HUDEP-2 (cell line): ENCODE results near the gene IKZF5.

ENCODE experiments used
- DNase-seq, 76 experiments: peaks; one replicate each; lab custom pipeline; 2025; ENCODE audit not compliant: unreplicated experiment in 76 of 76; lab: John Stamatoyannopoulos, UW

Gene IKZF5, protein sequence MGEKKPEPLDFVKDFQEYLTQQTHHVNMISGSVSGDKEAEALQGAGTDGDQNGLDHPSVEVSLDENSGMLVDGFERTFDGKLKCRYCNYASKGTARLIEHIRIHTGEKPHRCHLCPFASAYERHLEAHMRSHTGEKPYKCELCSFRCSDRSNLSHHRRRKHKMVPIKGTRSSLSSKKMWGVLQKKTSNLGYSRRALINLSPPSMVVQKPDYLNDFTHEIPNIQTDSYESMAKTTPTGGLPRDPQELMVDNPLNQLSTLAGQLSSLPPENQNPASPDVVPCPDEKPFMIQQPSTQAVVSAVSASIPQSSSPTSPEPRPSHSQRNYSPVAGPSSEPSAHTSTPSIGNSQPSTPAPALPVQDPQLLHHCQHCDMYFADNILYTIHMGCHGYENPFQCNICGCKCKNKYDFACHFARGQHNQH

DNA sequence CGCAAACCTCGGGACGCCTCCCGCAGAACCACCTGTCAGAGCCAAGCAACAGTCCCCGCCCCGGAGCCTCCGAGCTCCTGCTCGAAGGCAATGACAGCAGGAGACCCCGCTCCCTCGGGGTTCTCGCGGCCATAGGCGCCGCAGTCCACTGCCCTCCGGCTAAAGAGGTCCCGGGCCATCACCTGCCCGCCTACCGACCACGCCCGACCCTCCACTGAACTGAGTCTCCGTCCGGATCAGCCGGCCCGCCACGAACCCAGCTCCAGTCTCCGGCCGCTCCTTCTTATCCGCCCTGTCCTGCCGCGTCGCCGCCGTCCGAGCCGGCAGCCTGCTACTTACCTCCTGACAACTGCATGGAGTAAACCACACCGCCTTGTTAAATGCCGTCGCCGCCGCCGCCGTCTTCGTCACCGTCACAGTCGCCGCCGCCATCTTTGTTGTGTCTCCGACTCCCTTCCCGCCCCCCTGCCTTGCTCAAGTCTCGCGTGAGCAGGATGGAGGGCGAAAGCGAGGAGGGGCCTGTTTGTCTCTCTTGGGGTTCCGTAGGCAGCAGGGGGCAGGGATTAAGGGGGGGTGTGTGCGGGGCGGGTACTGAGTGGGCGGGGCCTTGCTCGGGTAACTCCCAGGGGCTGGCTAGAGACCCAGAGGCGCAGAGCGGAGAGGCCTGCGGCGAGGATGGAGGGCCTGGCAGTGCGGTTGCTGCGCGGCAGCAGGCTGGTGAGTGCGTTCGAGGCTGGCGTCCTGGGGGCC lies at the start of gene IKZF5, which contains the start of gene ACADSB:
IKZF5 (minus strand) TSS at position 441 of the 750 bp plus-strand sequence. CDS start 10,170 bp downstream, outside the sequence.
ACADSB (plus strand) TSS at position 652 of the 750 bp plus-strand sequence; CDS start at position 676, 24 bp downstream.
- DNase-seq = peak; percentile 12 to 97 (median 92)

- no peak for DNase-seq
These were observed 49.4 kb upstream of the IKZF5 start for GRCh38 chr10:123057968-123058367.

- no peak for DNase-seq
These were observed 37.6 kb upstream of the IKZF5 start for GRCh38 chr10:123045961-123046731.

- peak in 2 of 76 experiments; percentile 2 to 9 for DNase-seq
These were observed 35.8 kb upstream of the IKZF5 start for GRCh38 chr10:123044391-123044790.

DNA sequence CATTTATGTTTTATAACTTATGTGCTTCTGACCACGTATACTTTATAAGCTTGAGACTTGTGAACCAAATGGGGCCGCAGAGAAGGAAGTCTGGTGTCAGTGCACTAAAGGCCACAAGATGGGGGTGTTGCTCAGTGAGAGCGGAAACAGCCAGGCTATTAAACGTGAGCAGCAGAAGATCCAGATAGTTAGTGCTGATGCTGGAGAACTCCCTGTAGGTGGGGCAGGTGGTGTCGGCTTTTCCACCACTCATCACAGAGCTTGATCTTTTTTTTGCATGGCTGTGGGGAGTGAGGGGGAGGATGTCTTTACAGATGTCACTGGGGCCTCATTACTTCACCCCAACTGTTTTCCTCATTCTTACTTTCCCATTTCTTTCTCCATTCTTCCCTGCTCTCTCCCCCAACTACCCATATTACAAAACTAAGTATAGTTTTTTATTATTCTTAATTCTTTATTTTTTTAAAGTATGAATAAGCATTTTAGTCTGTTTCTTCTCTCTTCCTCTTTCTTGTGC lies 34.9 kb upstream of the IKZF5 start:
- peak in 50 of 76 experiments; percentile 1 to 70 (median 27) for DNase-seq

GRCh38 chr10:123042708-123043408 lies 34.3 kb upstream of the IKZF5 start:
- no peak for DNase-seq

DNA sequence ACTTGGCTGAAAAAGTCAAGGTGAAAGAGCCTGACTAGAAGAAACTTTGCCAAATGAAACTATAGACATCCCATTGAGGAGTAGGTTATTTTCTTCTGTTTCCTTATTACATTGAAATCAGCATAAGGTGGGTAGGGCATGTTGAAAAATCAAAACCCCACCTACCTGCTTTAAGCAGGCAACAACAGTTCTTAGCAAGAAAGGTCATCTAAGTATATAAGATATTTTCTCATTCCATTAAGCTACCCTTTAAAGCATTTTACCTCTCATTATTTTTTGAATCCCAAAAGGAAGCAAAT lies 31.0 kb upstream of the IKZF5 start:
- no peak for DNase-seq

- DNase-seq = no peak
These were observed 30.4 kb upstream of the IKZF5 start for GRCh38 chr10:123038782-123039631.

GRCh38 chr10:123035467-123036086 lies 27.0 kb upstream of the IKZF5 start:
- DNase-seq = no peak

GRCh38 chr10:123034332-123034731 lies 25.7 kb upstream of the IKZF5 start:
- DNase-seq = no peak

DNA sequence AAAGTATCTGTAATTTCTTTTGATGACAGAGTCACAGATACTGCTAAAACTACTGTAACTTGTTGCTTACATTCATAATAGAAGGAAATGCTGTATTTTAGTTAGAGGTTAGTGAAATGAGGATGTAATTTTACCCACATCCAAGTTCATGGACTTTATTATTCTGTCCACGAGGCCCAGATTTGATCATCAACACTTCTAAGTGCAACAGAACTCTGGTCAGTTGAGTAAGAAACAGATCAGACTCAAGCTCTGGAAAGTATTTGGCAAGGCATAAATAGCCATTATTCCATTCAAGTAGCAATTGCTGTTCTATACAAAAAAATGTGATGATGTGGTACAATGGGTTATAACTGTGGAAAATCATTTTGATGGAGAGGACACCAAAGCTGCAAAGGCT lies 22.5 kb upstream of the IKZF5 start:
- DNase-seq = no peak

DNA sequence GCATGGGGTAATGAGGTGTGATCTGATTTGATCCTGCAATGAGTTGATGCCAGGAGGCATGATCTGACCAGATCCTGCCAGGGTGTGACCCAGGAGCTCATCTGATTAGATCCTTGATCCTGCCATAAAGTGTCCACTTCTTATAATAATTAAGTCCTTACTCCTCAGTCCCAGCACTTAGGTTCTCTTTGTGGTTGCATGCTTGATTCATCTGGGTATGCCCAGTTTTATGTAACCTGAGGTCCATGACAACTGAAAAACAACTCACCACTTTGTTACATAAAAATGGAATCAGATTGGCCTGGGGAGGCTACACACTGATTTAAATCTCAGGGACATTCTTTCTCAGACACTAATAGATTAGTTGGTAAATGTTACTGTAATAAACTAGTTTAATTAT lies 19.3 kb upstream of the IKZF5 start:
- DNase-seq = no peak

GRCh38 chr10:123026302-123026701 lies 17.7 kb upstream of the IKZF5 start:
- no peak for DNase-seq

- DNase-seq = no peak
These were observed 15.9 kb upstream of the IKZF5 start for GRCh38 chr10:123024540-123024939.

DNA sequence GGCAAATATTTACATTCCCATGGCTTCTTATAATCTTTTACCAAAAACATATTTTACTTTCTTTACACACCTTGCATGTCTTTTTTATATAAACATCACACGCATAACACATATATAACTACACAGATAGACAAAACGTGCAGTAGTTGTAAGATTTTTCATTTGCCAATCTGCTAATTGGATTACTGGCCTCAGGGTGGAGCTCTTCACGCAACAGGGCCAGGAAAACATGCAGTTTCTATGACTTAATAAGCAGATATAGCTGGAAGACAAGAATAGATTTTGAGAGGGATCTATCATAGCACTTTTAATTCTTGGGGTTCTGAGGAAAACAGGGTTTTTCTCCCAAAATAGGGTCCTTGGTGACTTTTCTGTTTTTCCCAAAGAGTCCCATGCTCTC lies 12.9 kb upstream of the IKZF5 start:
- DNase-seq = peak in 2 of 76 experiments; percentile 7 to 12

DNA sequence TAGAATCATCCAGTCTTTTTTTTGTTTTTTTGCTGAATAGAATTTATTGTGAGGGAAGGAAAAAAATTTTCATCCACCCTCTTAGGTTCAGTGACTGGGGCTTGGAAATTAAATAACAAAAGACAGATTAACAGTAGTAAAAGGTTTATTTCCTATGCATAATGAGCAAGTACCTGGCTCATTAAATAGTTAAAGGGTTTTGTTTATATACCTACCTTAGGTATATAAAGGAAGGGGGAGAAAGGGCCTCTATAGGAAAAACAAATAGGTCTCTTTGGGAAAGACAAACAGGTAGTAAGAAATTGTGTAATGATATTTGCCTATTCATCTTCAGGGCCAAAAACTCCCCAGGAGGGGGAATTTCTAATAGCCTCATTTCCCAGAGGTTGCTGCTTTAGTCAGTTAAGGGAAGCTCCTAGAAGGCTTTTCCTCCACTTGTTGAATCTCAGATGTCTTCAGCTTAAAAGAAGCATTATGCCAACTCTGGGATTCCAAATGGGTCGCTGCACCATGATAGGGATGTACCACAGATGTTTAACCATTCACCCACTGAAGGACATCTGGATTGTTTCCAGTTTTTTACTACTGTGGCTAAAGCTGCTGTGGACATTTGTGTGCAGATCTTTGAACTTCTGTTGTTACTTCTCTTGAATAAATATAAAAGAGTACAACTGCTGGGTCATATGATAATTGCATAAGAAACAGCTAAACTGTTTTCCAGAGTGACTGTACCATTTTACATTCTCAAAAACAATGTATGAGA lies 11.5 kb upstream of the IKZF5 start:
- no peak for DNase-seq

- no peak for DNase-seq
These were observed 10.7 kb upstream of the IKZF5 start for GRCh38 chr10:123019264-123019663.

DNA sequence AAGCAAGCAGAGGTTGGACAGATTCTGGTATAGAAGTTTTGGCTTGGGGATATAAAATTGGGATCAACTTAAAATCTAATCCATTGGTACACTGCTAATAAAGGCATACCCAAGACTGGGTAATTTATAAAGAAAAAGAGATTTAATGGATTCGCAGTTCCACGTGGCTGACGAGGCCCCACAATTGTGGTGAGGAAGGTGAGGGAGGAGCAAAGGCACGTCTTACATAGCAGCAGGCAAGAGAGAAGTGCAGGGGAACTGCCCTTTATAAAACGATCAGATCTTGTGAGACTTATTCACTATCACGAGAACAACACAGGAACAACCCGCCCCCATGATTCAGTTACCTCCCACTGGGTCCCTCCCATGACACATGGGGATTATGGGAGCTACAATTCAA lies 9.9 kb upstream of the IKZF5 start:
- no peak for DNase-seq
